Vagina (tissue), 2 donors: Measurements from ENCODE around the gene NXPH4. TPM values are rescaled to one million over a fixed set of nuclear protein-coding genes. Genes with fewer than 3 reads are reported as not detected.
A peak's percentile ranks its signal among the peaks of the same experiment; 100 is the strongest.

Experiments used
- DNase-seq, 2 donors: peaks; one replicate each; pipeline ENCODE4 v3.0.0-alpha.2; 2017; ENCODE audit errors: extremely low spot score in 2 of 2
- H3K27ac ChIP-seq: fragments of 200-600 bp; sonication (generic); one replicate; pipeline ENCODE4 v1.5.1; 2019
- H3K27me3 ChIP-seq: fragments of 200-600 bp; sonication (generic); one replicate; pipeline ENCODE4 v1.5.1; 2019
- H3K36me3 ChIP-seq, 2 donors: fragments of 200-600 bp; sonication (generic); one replicate each; pipeline ENCODE4 v1.5.1; 2017 to 2019
- H3K4me1 ChIP-seq: fragments of 200-600 bp; sonication (generic); one replicate; pipeline ENCODE4 v1.5.1; 2019
- H3K4me3 ChIP-seq, 2 donors: fragments of 200-600 bp; sonication (generic); 1 replicate in 1 of 2; 2 replicates in 1 of 2; pipeline ENCODE4 v1.5.1; 2016 to 2019
- H3K9me3 ChIP-seq: fragments of 200-600 bp; sonication (generic); one replicate; pipeline ENCODE4 v1.5.1; 2019
- CTCF ChIP-seq, 3 experiments: fragments of 450-650 bp in 2 of 3; fragments of 200-600 bp in 1 of 3; sonication (generic) in 1 of 3; IDR thresholded peaks; one replicate each; pipeline ENCODE4 v1.5.1; 2017 to 2019; ENCODE audit warnings: antibody characterized with exemption in 3 of 3, mild to moderate bottlenecking in 2 of 3, moderate library complexity in 2 of 3
- POLR2A ChIP-seq, 2 donors: fragments of 450-650 bp; IDR thresholded peaks; one replicate each; pipeline ENCODE4 v1.6.1; 2017; ENCODE audit warnings: antibody characterized with exemption in 2 of 2, mild to moderate bottlenecking in 2 of 2, moderate library complexity in 2 of 2
- POLR2AphosphoS5 ChIP-seq, 2 donors: sonication (generic); formaldehyde crosslinking; IDR thresholded peaks; one replicate each; pipeline ENCODE4 v1.9.0; 2017; ENCODE audit warnings: antibody characterized with exemption in 2 of 2, mild to moderate bottlenecking in 2 of 2, low read depth in 1 of 2; ENCODE audit not compliant: insufficient read depth in 1 of 2
- intact Hi-C: fragments of 100-400 bp; cut with DNase I; formaldehyde crosslinking; loops from one replicate; pipeline ENCODE4 v1.15.1; 2023
- total RNA-seq: library from RNA; depleted of rRNA; stranded (reverse); fragments of >200 nt; gene quantifications from one replicate; pipeline ENCODE4 v1.2.3, GENCODE V29; 2016

NXPH4 gene
- total RNA-seq, 1 donor from 2014 or later = 3.2 TPM

- H3K27me3 ChIP-seq = no peaks in the 10 kb centered on the region
- TF ChIP-seq CTCF (IDR thresholded peaks at IDR 0.05) (no peak), POLR2AphosphoS5 (IDR thresholded peaks at IDR 0.05; ENCODE audit: insufficient read depth in 1 of 2, low read depth in 1 of 2) (no peak), POLR2A (IDR thresholded peaks at IDR 0.05) (no peak)
- intact Hi-C loops = no loop called here
- no peak for DNase-seq
- H3K9me3 ChIP-seq = no peaks in the 10 kb centered on the region
- peak overlapping the region; percentile 67 for H3K27ac ChIP-seq
- peaks cover 0 to 30% of the 10 kb centered on the region in 2 donors for H3K36me3 ChIP-seq
- H3K4me1 ChIP-seq = peaks cover 34% of the 10 kb centered on the region
- H3K4me3 ChIP-seq = peak overlapping the region; percentile 57 to 66
Measured at GRCh38 chr12:57229046-57229633, 12.5 kb downstream of the NXPH4 start.

DNA sequence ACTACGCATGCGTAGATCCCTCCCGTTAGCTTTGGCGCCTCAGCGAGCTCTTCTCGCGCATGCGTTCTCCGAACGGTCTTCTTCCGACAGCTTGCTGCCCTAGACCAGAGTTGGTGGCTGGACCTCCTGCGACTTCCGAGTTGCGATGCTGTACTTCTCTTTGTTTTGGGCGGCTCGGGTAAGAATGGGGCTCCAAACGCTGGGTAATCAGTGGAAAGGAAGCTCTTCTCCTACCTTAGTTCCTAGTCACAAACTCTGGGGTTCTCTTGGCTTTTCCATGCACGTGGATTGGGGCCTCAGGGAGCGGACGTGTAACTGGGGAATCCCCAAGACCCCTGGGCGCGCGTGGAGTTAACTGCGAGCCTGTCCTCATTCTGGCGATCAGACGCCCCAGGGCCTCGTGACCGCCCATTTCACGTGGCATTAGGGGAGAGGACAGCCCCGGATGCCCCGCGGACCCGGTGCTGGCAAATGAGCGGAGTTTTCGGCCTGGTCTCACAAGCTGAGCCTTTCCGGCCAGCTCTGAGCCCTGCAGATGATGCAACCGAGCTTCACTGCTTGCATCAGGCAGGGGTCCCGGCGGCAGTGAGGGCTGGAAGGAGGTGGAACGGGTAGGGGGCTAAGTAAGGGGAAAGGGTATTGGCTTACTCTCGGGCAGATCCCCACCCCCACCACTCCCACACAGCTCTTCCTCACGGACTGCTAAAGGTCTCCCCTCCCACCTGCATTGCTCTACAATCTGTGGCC, 13.2 kb downstream of the NXPH4 start, which contains the start of gene SHMT2:
Gene SHMT2 (plus strand): TSS at position 78 of the 747 bp plus-strand sequence. CDS start 68 bp downstream, at position 146.
- H3K27ac ChIP-seq = peak within 1 kb of the TSS; percentile 67
- no peaks in the 10 kb centered on the region for H3K27me3 ChIP-seq
- peaks cover 0 to 32% of the 10 kb centered on the region in 2 donors for H3K36me3 ChIP-seq
- peak within 1 kb of the TSS; percentile 57 to 66 for H3K4me3 ChIP-seq
- H3K4me1 ChIP-seq = peaks cover 36% of the 10 kb centered on the region
- no peaks in the 10 kb centered on the region for H3K9me3 ChIP-seq
- DNase-seq = no peak
- intact Hi-C loops = no loop called here
- TF ChIP-seq POLR2A (IDR thresholded peaks at IDR 0.05) (no peak), POLR2AphosphoS5 (IDR thresholded peaks at IDR 0.05; ENCODE audit: insufficient read depth in 1 of 2, low read depth in 1 of 2) (peak; percentile 75 to 96), CTCF (IDR thresholded peaks at IDR 0.05) (peak in 1 of 3 experiments; percentile 37)

- no peaks in the 10 kb centered on the region for H3K9me3 ChIP-seq
- no peaks in the 10 kb centered on the region for H3K27me3 ChIP-seq
- peaks cover 36% of the 10 kb centered on the region for H3K4me1 ChIP-seq
- TF ChIP-seq CTCF (IDR thresholded peaks at IDR 0.05) = no peak
- TF ChIP-seq POLR2AphosphoS5 (IDR thresholded peaks at IDR 0.05; ENCODE audit: insufficient read depth in 1 of 2, low read depth in 1 of 2) = no peak
- TF ChIP-seq POLR2A (IDR thresholded peaks at IDR 0.05) = no peak
- DNase-seq = no peak
- peak overlapping the region; percentile 67 for H3K27ac ChIP-seq
- H3K4me3 ChIP-seq = peak overlapping the region; percentile 57 to 66
- H3K36me3 ChIP-seq = peaks cover 0 to 32% of the 10 kb centered on the region in 2 donors
- intact Hi-C loops = no loop called here
Measured at GRCh38 chr12:57230381-57231155, 14.0 kb downstream of the NXPH4 start.

GRCh38 chr12:57231276-57232021, 14.9 kb downstream of the NXPH4 start:
- no peak overlapping the region for H3K4me3 ChIP-seq
- DNase-seq = no peak

More at GRCh38 chr12:57231276-57232021, 14.9 kb downstream of the NXPH4 start:
- H3K4me1 ChIP-seq = peaks cover 44% of the 10 kb centered on the region
- H3K36me3 ChIP-seq = peaks cover 0 to 32% of the 10 kb centered on the region in 2 donors
- TF ChIP-seq POLR2AphosphoS5 (IDR thresholded peaks at IDR 0.05; ENCODE audit: insufficient read depth in 1 of 2, low read depth in 1 of 2) (no peak), CTCF (IDR thresholded peaks at IDR 0.05) (no peak), POLR2A (IDR thresholded peaks at IDR 0.05) (no peak)
- H3K27ac ChIP-seq = no peak overlapping the region
- H3K9me3 ChIP-seq = no peaks in the 10 kb centered on the region
- intact Hi-C loops = no loop called here
- H3K27me3 ChIP-seq = no peaks in the 10 kb centered on the region
